DOHH2 (cell line): Measurements from ENCODE around the gene SAFB.

Source experiments
- H3F3A ChIP-seq: fragments of 200-600 bp; sonication (generic), shearing (Covaris generic); 2 replicates; pipeline ENCODE4 v1.6.0; 2016; ENCODE audit warnings: antibody characterized with exemption, mild to moderate bottlenecking; ENCODE audit not compliant: control insufficient read depth, insufficient read depth
- H3K27ac ChIP-seq: fragments of 200-600 bp; sonication (generic); 2 replicates; pipeline ENCODE4 v1.5.1; 2014; ENCODE audit warnings: low read depth, mild to moderate bottlenecking, low read length, moderate library complexity
- H3K27me3 ChIP-seq: fragments of 200-600 bp; sonication (generic); 2 replicates; pipeline ENCODE4 v1.6.1; 2014; ENCODE audit warnings: mild to moderate bottlenecking, low read length, mixed read lengths; ENCODE audit not compliant: control insufficient read depth
- H3K36me3 ChIP-seq: fragments of 200-600 bp; sonication (generic); 2 replicates; pipeline ENCODE4 v1.6.1; 2014; ENCODE audit warnings: mild to moderate bottlenecking, low read length, moderate library complexity, mixed read lengths; ENCODE audit not compliant: control insufficient read depth
- H3K4me1 ChIP-seq: fragments of 200-600 bp; sonication (generic); 2 replicates; pipeline ENCODE4 v1.6.1; 2014; ENCODE audit warnings: mild to moderate bottlenecking, low read length, mixed read lengths; ENCODE audit not compliant: control insufficient read depth
- H3K4me2 ChIP-seq: fragments of 200-600 bp; sonication (generic); 2 replicates; pipeline ENCODE4 v1.6.0; 2014; ENCODE audit warnings: mild to moderate bottlenecking, low read length, moderate library complexity
- H3K4me3 ChIP-seq: fragments of 200-600 bp; sonication (generic); 2 replicates; pipeline ENCODE4 v1.5.1; 2014; ENCODE audit warnings: mild to moderate bottlenecking, low read length, mixed read lengths
- H3K79me2 ChIP-seq: fragments of 200-600 bp; sonication (generic); 2 replicates; pipeline ENCODE4 v1.6.1; 2014; ENCODE audit warnings: mild to moderate bottlenecking, low read length, mixed read lengths; ENCODE audit not compliant: control insufficient read depth
- H3K9me2 ChIP-seq: fragments of 200-600 bp; sonication (generic); replicated peaks from 2 replicates; pipeline ENCODE4 v1.6.1; 2014; ENCODE audit warnings: mild to moderate bottlenecking, low read length, mixed read lengths; ENCODE audit not compliant: control insufficient read depth
- H3K9me3 ChIP-seq: fragments of 200-600 bp; sonication (generic); 2 replicates; pipeline ENCODE4 v1.6.1; 2014; ENCODE audit warnings: antibody characterized with exemption, low read length, mixed read lengths; ENCODE audit not compliant: control insufficient read depth, insufficient read depth
- H4K20me1 ChIP-seq: fragments of 200-600 bp; sonication (generic); 2 replicates; pipeline ENCODE4 v1.6.0; 2014; ENCODE audit warnings: low read depth, mild to moderate bottlenecking, antibody characterized with exemption, low read length, moderate library complexity; ENCODE audit not compliant: control insufficient read depth, insufficient read depth
- CTCF ChIP-seq: fragments of 200-600 bp; sonication (generic); IDR thresholded peaks from one replicate; pipeline ENCODE4 v1.5.1; 2014; ENCODE audit warnings: antibody characterized with exemption, mild to moderate bottlenecking, low read depth, low read length; ENCODE audit not compliant: poor library complexity, severe bottlenecking
- EZH2phosphoT487 ChIP-seq: fragments of 200-600 bp; sonication (generic); IDR thresholded peaks from 2 replicates; pipeline ENCODE4 v1.6.1; 2017; ENCODE audit warnings: borderline replicate concordance, mild to moderate bottlenecking, antibody characterized with exemption, low read length, moderate library complexity, mixed read lengths

SAFB gene

GRCh38 chr19:5665781-5666513 is 43.1 kb downstream of the SAFB start:
- Histone ChIP-seq H3K79me2 (peaks cover 2% of the 10 kb centered on the region; the same call in 1 of the 2 replicates), H3K4me1 (no peaks in the 10 kb centered on the region), H3K4me2 (no peak overlapping the region), H3F3A (no peaks in the 10 kb centered on the region), H3K36me3 (peaks cover 89% of the 10 kb centered on the region), H3K9me2 (no peaks in the 10 kb centered on the region), H3K27me3 (no peaks in the 10 kb centered on the region), H3K27ac (no peak overlapping the region), H3K9me3 (no peaks in the 10 kb centered on the region), H3K4me3 (no peak overlapping the region), H4K20me1 (0 out of 2 replicates have a peak, but pooled peaks cover 8% of the 10 kb centered on the region)
- no peak for TF ChIP-seq EZH2phosphoT487
- TF ChIP-seq CTCF: no peak

- H3K9me3 ChIP-seq: no peaks in the 10 kb centered on the region
- H3K79me2 ChIP-seq: peaks cover 2% of the 10 kb centered on the region; the same call in 1 of the 2 replicates
- H3K9me2 ChIP-seq: no peaks in the 10 kb centered on the region
- no peak overlapping the region for H3K27ac ChIP-seq
- TF ChIP-seq EZH2phosphoT487 (no peak), CTCF (no peak)
- no peak overlapping the region for H3K4me2 ChIP-seq
- H3K36me3 ChIP-seq: peaks cover 88% of the 10 kb centered on the region
- no peaks in the 10 kb centered on the region for H3F3A ChIP-seq
- H3K4me1 ChIP-seq: no peaks in the 10 kb centered on the region
- no peak overlapping the region for H3K4me3 ChIP-seq
- H3K27me3 ChIP-seq: no peaks in the 10 kb centered on the region
- 0 out of 2 replicates have a peak, but pooled peaks cover 8% of the 10 kb centered on the region for H4K20me1 ChIP-seq
Measured at GRCh38 chr19:5666921-5667610, 44.2 kb downstream of the SAFB start.

DNA sequence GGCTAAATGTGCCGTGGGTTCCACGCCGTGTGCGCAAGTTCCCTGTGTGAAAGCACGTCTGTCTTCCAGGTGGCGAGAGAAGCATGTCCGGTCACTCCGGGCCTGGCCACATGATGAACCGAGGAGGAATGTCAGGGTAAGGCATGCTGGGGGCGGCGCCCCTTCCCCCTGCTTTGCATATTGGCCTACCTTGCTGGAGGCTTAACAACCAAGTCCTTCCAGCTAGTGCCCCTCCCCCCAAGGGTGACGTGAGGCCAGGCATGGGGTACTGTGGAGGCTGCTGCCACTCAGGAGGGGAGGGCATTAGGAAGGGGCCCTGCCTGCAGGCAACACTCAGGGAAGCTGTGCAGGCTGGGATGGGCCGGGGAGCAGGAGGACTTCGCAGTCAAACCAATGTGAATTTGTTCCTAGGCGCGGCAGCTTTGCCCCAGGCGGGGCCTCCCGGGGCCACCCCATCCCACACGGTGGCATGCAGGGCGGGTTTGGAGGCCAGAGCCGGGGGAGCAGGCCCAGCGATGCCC is 44.9 kb downstream of the SAFB start:
- H3K4me3 ChIP-seq: no peak overlapping the region
- TF ChIP-seq CTCF (no peak), EZH2phosphoT487 (no peak)
- H4K20me1 ChIP-seq: 0 out of 2 replicates have a peak, but pooled peaks cover 8% of the 10 kb centered on the region
- peaks cover 84% of the 10 kb centered on the region for H3K36me3 ChIP-seq
- no peaks in the 10 kb centered on the region for H3F3A ChIP-seq
- peaks cover 2% of the 10 kb centered on the region; the same call in 1 of the 2 replicates for H3K79me2 ChIP-seq
- no peak overlapping the region for H3K4me2 ChIP-seq
- no peaks in the 10 kb centered on the region for H3K27me3 ChIP-seq
- H3K9me3 ChIP-seq: no peaks in the 10 kb centered on the region
- no peak overlapping the region for H3K27ac ChIP-seq
- H3K4me1 ChIP-seq: no peaks in the 10 kb centered on the region
- no peaks in the 10 kb centered on the region for H3K9me2 ChIP-seq
